ENCODE data around the gene SORBS1.

The SORBS1 gene

DNA sequence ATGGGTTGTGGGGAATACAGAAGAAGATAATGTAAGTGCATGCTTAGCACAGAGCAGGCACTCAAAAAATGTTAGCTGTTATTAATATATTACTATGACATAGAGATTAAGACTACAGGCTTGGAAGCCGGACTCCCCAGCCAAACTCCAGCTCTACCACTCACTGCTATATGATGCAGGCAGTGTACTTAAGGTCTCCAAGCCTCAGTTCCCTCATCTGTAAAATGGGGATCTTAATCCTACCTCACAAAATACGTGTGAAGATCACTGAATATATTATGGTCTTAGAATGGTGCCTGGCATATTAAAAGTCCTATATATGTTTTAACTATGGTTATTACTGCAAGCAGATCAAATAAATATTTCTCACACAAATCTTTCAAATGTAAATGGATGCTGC, 275.6 kb downstream of the SORBS1 start:
- H3K4me3 ChIP-seq (ENCODE audit: low read depth, low read length): no peak overlapping the region
- CTCF ChIA-PET: interaction anchor here (0.9 to 1.0 kb wide), 3 partner anchors 75 to 102 kb away, joined by 3 read pairs; no protein-coding TSS in a partner anchor
- H3K4me1 ChIP-seq (ENCODE audit: control insufficient read depth, insufficient read depth, low read length): peaks cover 24% of the 10 kb centered on the region

DNA sequence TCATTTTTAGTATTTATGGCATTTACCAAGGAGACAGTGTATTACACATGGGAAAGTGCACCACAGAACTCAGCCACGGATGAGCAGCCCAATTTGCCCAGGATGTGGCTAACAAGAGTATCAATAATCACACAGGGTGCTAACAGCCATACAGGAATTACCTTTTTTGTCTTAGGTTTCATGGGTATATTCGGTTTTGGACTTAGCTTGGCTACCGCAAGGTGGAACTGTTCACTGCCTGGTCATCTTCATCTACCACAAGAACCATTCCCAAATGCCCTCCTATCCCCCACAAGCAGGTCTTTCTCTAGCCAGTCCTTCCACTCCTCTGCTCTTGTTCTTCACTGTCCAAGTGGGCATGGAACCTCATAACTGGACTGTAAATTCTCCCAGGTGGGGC, 276.4 kb downstream of the SORBS1 start:
- no peak overlapping the region for H3K4me3 ChIP-seq (ENCODE audit: low read depth, low read length)
- H3K36me3 ChIP-seq (ENCODE audit: control insufficient read depth in 2 of 2, insufficient read depth in 1 of 2, low read length in 2 of 2): no peaks in the 10 kb centered on the region
- CTCF ChIA-PET: interaction anchor here (0.6 kb wide), 1 partner anchor 311 kb away, joined by 3 read pairs; no protein-coding TSS in a partner anchor
- TF ChIP-seq, protein P1, sequence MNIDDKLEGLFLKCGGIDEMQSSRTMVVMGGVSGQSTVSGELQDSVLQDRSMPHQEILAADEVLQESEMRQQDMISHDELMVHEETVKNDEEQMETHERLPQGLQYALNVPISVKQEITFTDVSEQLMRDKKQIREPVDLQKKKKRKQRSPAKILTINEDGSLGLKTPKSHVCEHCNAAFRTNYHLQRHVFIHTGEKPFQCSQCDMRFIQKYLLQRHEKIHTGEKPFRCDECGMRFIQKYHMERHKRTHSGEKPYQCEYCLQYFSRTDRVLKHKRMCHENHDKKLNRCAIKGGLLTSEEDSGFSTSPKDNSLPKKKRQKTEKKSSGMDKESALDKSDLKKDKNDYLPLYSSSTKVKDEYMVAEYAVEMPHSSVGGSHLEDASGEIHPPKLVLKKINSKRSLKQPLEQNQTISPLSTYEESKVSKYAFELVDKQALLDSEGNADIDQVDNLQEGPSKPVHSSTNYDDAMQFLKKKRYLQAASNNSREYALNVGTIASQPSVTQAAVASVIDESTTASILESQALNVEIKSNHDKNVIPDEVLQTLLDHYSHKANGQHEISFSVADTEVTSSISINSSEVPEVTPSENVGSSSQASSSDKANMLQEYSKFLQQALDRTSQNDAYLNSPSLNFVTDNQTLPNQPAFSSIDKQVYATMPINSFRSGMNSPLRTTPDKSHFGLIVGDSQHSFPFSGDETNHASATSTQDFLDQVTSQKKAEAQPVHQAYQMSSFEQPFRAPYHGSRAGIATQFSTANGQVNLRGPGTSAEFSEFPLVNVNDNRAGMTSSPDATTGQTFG (tag by site-specific recombination; IDR thresholded peaks at IDR 0.05; ENCODE audit: borderline replicate concordance): no peak
- no peak overlapping the region for H3K27ac ChIP-seq (ENCODE audit: extremely low read depth, low read depth, low read length)
- no peaks in the 10 kb centered on the region for H3K9me3 ChIP-seq (ENCODE audit: control insufficient read depth, insufficient read depth, low read depth, low read length)
- H3K4me1 ChIP-seq (ENCODE audit: control insufficient read depth, insufficient read depth, low read length): peaks cover 23% of the 10 kb centered on the region
- POLR2A ChIA-PET: no interaction called here

More for the DNA sequence above, 275.6 kb downstream of the SORBS1 start:
- TF ChIP-seq, protein P2, sequence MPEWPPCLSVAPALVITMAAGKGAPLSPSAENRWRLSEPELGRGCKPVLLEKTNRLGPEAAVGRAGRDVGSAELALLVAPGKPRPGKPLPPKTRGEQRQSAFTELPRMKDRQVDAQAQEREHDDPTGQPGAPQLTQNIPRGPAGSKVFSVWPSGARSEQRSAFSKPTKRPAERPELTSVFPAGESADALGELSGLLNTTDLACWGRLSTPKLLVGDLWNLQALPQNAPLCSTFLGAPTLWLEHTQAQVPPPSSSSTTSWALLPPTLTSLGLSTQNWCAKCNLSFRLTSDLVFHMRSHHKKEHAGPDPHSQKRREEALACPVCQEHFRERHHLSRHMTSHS (tag by site-specific recombination; IDR thresholded peaks at IDR 0.05): no peak
- no peak for TF ChIP-seq SETDB1 (IDR thresholded peaks at IDR 0.05; ENCODE audit: insufficient read length, low read length)
- no peak for TF ChIP-seq ZIC2 (tag by site-specific recombination; IDR thresholded peaks at IDR 0.05)
- TF ChIP-seq, protein P3, sequence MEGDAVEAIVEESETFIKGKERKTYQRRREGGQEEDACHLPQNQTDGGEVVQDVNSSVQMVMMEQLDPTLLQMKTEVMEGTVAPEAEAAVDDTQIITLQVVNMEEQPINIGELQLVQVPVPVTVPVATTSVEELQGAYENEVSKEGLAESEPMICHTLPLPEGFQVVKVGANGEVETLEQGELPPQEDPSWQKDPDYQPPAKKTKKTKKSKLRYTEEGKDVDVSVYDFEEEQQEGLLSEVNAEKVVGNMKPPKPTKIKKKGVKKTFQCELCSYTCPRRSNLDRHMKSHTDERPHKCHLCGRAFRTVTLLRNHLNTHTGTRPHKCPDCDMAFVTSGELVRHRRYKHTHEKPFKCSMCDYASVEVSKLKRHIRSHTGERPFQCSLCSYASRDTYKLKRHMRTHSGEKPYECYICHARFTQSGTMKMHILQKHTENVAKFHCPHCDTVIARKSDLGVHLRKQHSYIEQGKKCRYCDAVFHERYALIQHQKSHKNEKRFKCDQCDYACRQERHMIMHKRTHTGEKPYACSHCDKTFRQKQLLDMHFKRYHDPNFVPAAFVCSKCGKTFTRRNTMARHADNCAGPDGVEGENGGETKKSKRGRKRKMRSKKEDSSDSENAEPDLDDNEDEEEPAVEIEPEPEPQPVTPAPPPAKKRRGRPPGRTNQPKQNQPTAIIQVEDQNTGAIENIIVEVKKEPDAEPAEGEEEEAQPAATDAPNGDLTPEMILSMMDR (tag by site-specific recombination; IDR thresholded peaks at IDR 0.05): no peak
- no peak for TF ChIP-seq ZNF433 (tag by site-specific recombination; IDR thresholded peaks at IDR 0.05; ENCODE audit: low read depth)
- Histone ChIP-seq H3K27ac (ENCODE audit: extremely low read depth, low read depth, low read length) (no peak overlapping the region), H3K36me3 (ENCODE audit: control insufficient read depth in 2 of 2, insufficient read depth in 1 of 2, low read length in 2 of 2) (no peaks in the 10 kb centered on the region), H3K9me3 (ENCODE audit: control insufficient read depth, insufficient read depth, low read depth, low read length) (no peaks in the 10 kb centered on the region)
- POLR2A ChIA-PET: no interaction called here

- Histone ChIP-seq H3K4me3 (ENCODE audit: low read depth, low read length) (no peak overlapping the region), H3K36me3 (ENCODE audit: control insufficient read depth in 2 of 2, insufficient read depth in 1 of 2, low read length in 2 of 2) (no peaks in the 10 kb centered on the region), H3K9me3 (ENCODE audit: control insufficient read depth, insufficient read depth, low read depth, low read length) (no peaks in the 10 kb centered on the region), H3K27ac (ENCODE audit: extremely low read depth, low read depth, low read length) (no peak overlapping the region), H3K4me1 (ENCODE audit: control insufficient read depth, insufficient read depth, low read length) (peaks cover under 1% of the 10 kb centered on the region; the same call in 1 of the 2 replicates)
- CTCF ChIA-PET: interaction anchor here (2.5 kb wide), 1 partner anchor 35 kb away, joined by 9 read pairs; no protein-coding TSS in a partner anchor
- POLR2A ChIA-PET: no interaction called here
- no peak for TF ChIP-seq ZNF660 (tag by site-specific recombination; IDR thresholded peaks at IDR 0.05)
- no peak for TF ChIP-seq BCL6B (tag by site-specific recombination; IDR thresholded peaks at IDR 0.05)
These were observed 279.1 kb downstream of the SORBS1 start for GRCh38 chr10:95282107-95282506.

DNA sequence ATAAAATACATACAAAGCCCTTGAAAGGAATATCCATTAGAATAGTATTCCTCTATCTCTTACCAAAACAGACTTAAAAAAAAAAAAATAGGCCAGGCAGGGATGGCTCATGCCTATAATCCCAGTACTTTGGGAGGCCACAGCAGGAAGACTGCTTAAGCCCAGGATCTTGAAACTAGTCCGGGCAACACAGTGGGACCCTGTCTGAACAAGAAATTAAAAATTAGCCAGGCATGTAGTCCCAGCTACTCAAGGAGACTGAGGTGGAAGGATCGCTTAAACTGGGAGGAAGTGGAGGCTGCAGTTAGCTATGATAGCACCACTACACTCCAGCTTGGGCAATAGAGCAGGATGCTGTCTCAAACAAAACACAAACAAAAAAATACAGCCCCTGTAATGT, 280.0 kb downstream of the SORBS1 start:
- no peak overlapping the region for H3K27ac ChIP-seq (ENCODE audit: extremely low read depth, low read depth, low read length)
- no peak for TF ChIP-seq ZNF133 (tag by site-specific recombination; IDR thresholded peaks at IDR 0.05)
- POLR2A ChIA-PET: no interaction called here

More for the DNA sequence above, 280.0 kb downstream of the SORBS1 start:
- no peak overlapping the region for H3K4me3 ChIP-seq (ENCODE audit: low read depth, low read length)
- no peaks in the 10 kb centered on the region for H3K9me3 ChIP-seq (ENCODE audit: control insufficient read depth, insufficient read depth, low read depth, low read length)
- H3K36me3 ChIP-seq (ENCODE audit: control insufficient read depth in 2 of 2, insufficient read depth in 1 of 2, low read length in 2 of 2): no peaks in the 10 kb centered on the region
- CTCF ChIA-PET: interaction anchor here (0.6 to 2.5 kb wide), 4 partner anchors 9 to 147 kb away, joined by 3 to 9 read pairs (median 4); no protein-coding TSS in a partner anchor
- H3K4me1 ChIP-seq (ENCODE audit: control insufficient read depth, insufficient read depth, low read length): peaks cover 3% of the 10 kb centered on the region; the same call in 1 of the 2 replicates

All from HEK293 (cell line).